GM12878 (cell line): ENCODE measurements around the gene ENG. TPM values are rescaled to one million over a fixed set of nuclear protein-coding genes. Genes with fewer than 3 reads are reported as not detected.

Experiments
- ATAC-seq: fragments of 200-7000 bp; cut with Tn5 transposase; 3 replicates; pipeline ENCODE4 v1.9.1; 2020; ENCODE audit warnings: mild to moderate bottlenecking, moderate library complexity
- BruUV-seq: library from RNA; stranded (reverse); fragments of 400-500 nt; replicated peaks from 2 replicates; lab custom pipeline; 2021; lab: Mats Ljungman, UMichigan
- CTCF ChIA-PET: fragments of 300-600 bp; sonication (Branson Sonifier 250); formaldehyde crosslinking; extraction: SDS; loops from one replicate; lab custom pipeline; 2021; ENCODE audit warnings: inconsistent platforms; lab: Yijun Ruan, JAX
- POLR2A ChIA-PET: fragments of 350-600 bp; formaldehyde crosslinking; extraction: SDS; loops from one replicate; lab custom pipeline; 2021; ENCODE audit warnings: inconsistent platforms; lab: Charles Lee
- RAD21 ChIA-PET: fragments of 300-600 bp; sonication (Branson Sonifier 250); formaldehyde crosslinking; loops from one replicate; lab custom pipeline; 2023; ENCODE audit warnings: antibody characterized with exemption; ENCODE audit not compliant: unreplicated experiment; lab: Charles Lee
- SMC1A ChIA-PET: fragments of 300-600 bp; sonication (Branson Sonifier 250); formaldehyde crosslinking; loops from one replicate; lab custom pipeline; 2023; ENCODE audit not compliant: unreplicated experiment, uncharacterized antibody; lab: Charles Lee
- DNase-seq: peaks from one replicate; pipeline ENCODE4 v3.0.0-alpha.2; 2011; ENCODE audit warnings: low read depth, low spot score
- FAIRE-seq: peaks from 3 replicates; lab custom pipeline; 2011; peaks lifted over from hg19 to GRCh38; lab: Jason Lieb, UNC
- H2AFZ ChIP-seq: 2 replicates; pipeline ENCODE4 v1.6.0; 2011; ENCODE audit warnings: low read depth, low read length, control low read depth; ENCODE audit not compliant: control insufficient read depth
- H3K27ac ChIP-seq: 2 replicates; pipeline ENCODE4 v1.5.1; 2011; ENCODE audit warnings: control low read depth; ENCODE audit not compliant: control insufficient read depth, insufficient read depth
- H3K27me3 ChIP-seq, 2 experiments: replicated peaks in 1 of 2; 2 replicates each; pipeline versions ENCODE4 v1.6.0 to v1.6.1; 2011; ENCODE audit warnings: low read length in 1 of 2; ENCODE audit not compliant: control insufficient read depth in 2 of 2, insufficient read depth in 2 of 2
- H3K36me3 ChIP-seq, 2 experiments: 2 replicates each; pipeline ENCODE4 v1.5.1; 2011; ENCODE audit warnings: low read length in 1 of 2; ENCODE audit not compliant: control insufficient read depth in 2 of 2, insufficient read depth in 2 of 2
- H3K4me1 ChIP-seq: 2 replicates; pipeline ENCODE4 v1.6.1; 2011; ENCODE audit warnings: mild to moderate bottlenecking, low read length, moderate library complexity, mixed read lengths; ENCODE audit not compliant: control insufficient read depth, insufficient read depth
- H3K4me2 ChIP-seq: 2 replicates; pipeline ENCODE4 v1.6.0; 2011; ENCODE audit warnings: control low read depth; ENCODE audit not compliant: control insufficient read depth, insufficient read depth
- H3K4me3 ChIP-seq: fragments of 200-600 bp; sonication (generic); 2 replicates; pipeline ENCODE4 v1.5.1; 2016
- H3K79me2 ChIP-seq: 2 replicates; pipeline ENCODE4 v1.6.0; 2011; ENCODE audit warnings: low read length; ENCODE audit not compliant: control insufficient read depth, insufficient read depth
- H3K9ac ChIP-seq: 2 replicates; pipeline ENCODE4 v1.8.0; 2011; ENCODE audit warnings: low read length, control low read depth, mixed read lengths; ENCODE audit not compliant: control insufficient read depth, insufficient read depth
- H3K9me3 ChIP-seq: replicated peaks from 3 replicates; pipeline ENCODE4 v1.5.1; 2011; ENCODE audit warnings: mild to moderate bottlenecking, low read length; ENCODE audit not compliant: control insufficient read depth, insufficient read depth
- H4K20me1 ChIP-seq: 2 replicates; pipeline ENCODE4 v1.6.0; 2011; ENCODE audit not compliant: control insufficient read depth, insufficient read depth
- BHLHE40 ChIP-seq, 2 experiments: fragments of 450-650 bp in 1 of 2; IDR thresholded peaks; 2 replicates each; pipeline ENCODE4 v1.6.1; 2011 to 2017; ENCODE audit warnings: low read depth in 2 of 2, borderline replicate concordance in 1 of 2, improper control_type of control experiment in 1 of 2, low read length in 1 of 2, mild to moderate bottlenecking in 1 of 2
- CBFB ChIP-seq: IDR thresholded peaks from 2 replicates; pipeline ENCODE4 v1.6.1; 2016; ENCODE audit warnings: antibody characterized with exemption, low read depth
- CHD4 ChIP-seq: fragments of 200-600 bp; sonication (generic); IDR thresholded peaks from 2 replicates; pipeline ENCODE4 v1.6.1; 2016; ENCODE audit warnings: mild to moderate bottlenecking
- EGR1 ChIP-seq, 2 experiments: IDR thresholded peaks; 1 replicate in 1 of 2; 2 replicates in 1 of 2; pipeline ENCODE4 v1.6.1; 2011 to 2012; ENCODE audit warnings: low read depth in 2 of 2, low read length in 2 of 2, borderline replicate concordance in 1 of 2, mild to moderate bottlenecking in 1 of 2, moderate library complexity in 1 of 2
- IKZF2 ChIP-seq, 2 experiments: fragments of 450-650 bp; IDR thresholded peaks; 2 replicates each; pipeline ENCODE4 v1.6.1; 2017; ENCODE audit warnings: mild to moderate bottlenecking in 2 of 2, moderate library complexity in 2 of 2
- IRF4 ChIP-seq: IDR thresholded peaks from 2 replicates; pipeline ENCODE4 v1.6.1; 2011; ENCODE audit warnings: low read depth, low read length
- MEF2A ChIP-seq: IDR thresholded peaks from 2 replicates; pipeline ENCODE4 v1.6.1; 2011; ENCODE audit warnings: low read depth, mild to moderate bottlenecking, low read length, moderate library complexity; ENCODE audit not compliant: insufficient read depth
- MTA2 ChIP-seq: fragments of 450-650 bp; IDR thresholded peaks from 2 replicates; pipeline ENCODE4 v1.6.1; 2016; ENCODE audit warnings: low read depth, mild to moderate bottlenecking, moderate library complexity
- NBN ChIP-seq: fragments of 450-650 bp; IDR thresholded peaks from 2 replicates; pipeline ENCODE4 v1.6.1; 2016
- NR2C2 ChIP-seq: IDR thresholded peaks from 2 replicates; pipeline ENCODE4 v1.6.1; 2011; ENCODE audit warnings: borderline replicate concordance, low read depth; ENCODE audit not compliant: control insufficient read depth, insufficient read length
- RFX5 ChIP-seq: IDR thresholded peaks from 2 replicates; pipeline ENCODE4 v1.6.1; 2011; ENCODE audit warnings: low read depth, low read length, improper control_type of control experiment
- RUNX3 ChIP-seq: IDR thresholded peaks from 2 replicates; pipeline ENCODE4 v1.6.1; 2012; ENCODE audit warnings: low read length, inconsistent platforms
- SMAD5 ChIP-seq: IDR thresholded peaks from 2 replicates; pipeline ENCODE4 v1.6.1; 2016; ENCODE audit warnings: antibody characterized with exemption, low read depth
- SRF ChIP-seq, 2 experiments: IDR thresholded peaks; 2 replicates each; pipeline ENCODE4 v1.6.1; 2011; ENCODE audit warnings: low read depth in 2 of 2, low read length in 2 of 2, mild to moderate bottlenecking in 1 of 2, moderate library complexity in 1 of 2
- ZBTB33 ChIP-seq: fragments of 450-650 bp; IDR thresholded peaks from 2 replicates; pipeline ENCODE4 v1.6.1; 2017; ENCODE audit warnings: mild to moderate bottlenecking
- WGBS: methylation state at CpG from one replicate; pipeline ENCODE4 v1.1.6; 2016; ENCODE audit warnings: low lambda C conversion rate; ENCODE audit not compliant: insufficient replicate concordance, insufficient coverage; ENCODE audit errors: missing lambda C conversion rate; 5-methylcytosine and 5-hydroxymethylcytosine counted together
- in situ Hi-C: fragments of 300-500 bp; cut with MboI; formaldehyde crosslinking; loops from 9 replicates; pipeline ENCODE4 v1.14.3; 2018; ENCODE audit warnings: mixed read lengths
- intact Hi-C: fragments of 100-400 bp; cut with micrococcal nuclease; formaldehyde crosslinking; loops from one replicate; pipeline ENCODE4 v1.14.2; 2022; ENCODE audit not compliant: unreplicated experiment
- polyA plus RNA-seq, 11 experiments: library from polyadenylated mRNA; depleted of rRNA in 4 of 11; unstranded in 6 of 11; stranded (reverse) in 5 of 11; fragments of >200 nt; fragmentation: Nextera tagmentation in 4 of 11; fragmentation: Illumina TruSeq in 1 of 11; extraction: Ambion mirVana in 4 of 11; extraction: Trizol in 1 of 11; gene quantifications; 1 replicate in 1 of 11; 2 replicates in 10 of 11; pipeline versions ENCODE4 v1.2.1 to v1.2.3, GENCODE V29; 2011 to 2016; ENCODE audit warnings: inconsistent platforms in 2 of 11, missing spikeins in 2 of 11, low read depth in 1 of 11
- total RNA-seq, 4 experiments: library from RNA; depleted of rRNA in 3 of 4; stranded (reverse); fragments of >200 nt in 3 of 4; fragmentation: Illumina TruSeq in 1 of 4; extraction: Trizol in 1 of 4; gene quantifications; 2 replicates each; pipeline versions ENCODE4 v1.2.1 to v1.2.3, GENCODE V29; 2013 to 2021

The ENG gene
- total and polyA plus RNA-seq, 10 of the 15 experiments (the other 5 are each of a cell fraction or from before 2014, with no cell fraction given), result 0.14 to 10.1 (median 2.0) TPM

- intact Hi-C loops (no loop called here), in situ Hi-C loops (no loop called here)
- no peak overlapping the region for H3K4me3 ChIP-seq
- FAIRE-seq (no peak), DNase-seq (no peak), ATAC-seq (no peak)
- H3K36me3 ChIP-seq, result no peaks in the 10 kb centered on the region
- no peaks in the 10 kb centered on the region; the same call in 1 of the 2 replicates for H3K4me1 ChIP-seq
- no TSS peak for BruUV-seq
- TF ChIP-seq ZBTB33, result no peak
- no peak for TF ChIP-seq RFX5
- no peak for TF ChIP-seq CBFB
- no peak for TF ChIP-seq RUNX3
- no peak for TF ChIP-seq SRF (IDR thresholded peaks at IDR 0.05; ENCODE audit: low read depth in 2 of 2, low read length in 2 of 2)
- no peak for TF ChIP-seq MEF2A
- TF ChIP-seq IRF4, result no peak
- TF ChIP-seq MTA2, result no peak
- no peak for TF ChIP-seq IKZF2 (IDR thresholded peaks at IDR 0.05)
- TF ChIP-seq SMAD5, result no peak
- TF ChIP-seq BHLHE40 (IDR thresholded peaks at IDR 0.05; ENCODE audit: borderline replicate concordance in 1 of 2, low read depth in 2 of 2, low read length in 1 of 2), result no peak
- no peak for TF ChIP-seq EGR1 (IDR thresholded peaks at IDR 0.05; ENCODE audit: borderline replicate concordance in 1 of 2, low read depth in 2 of 2, low read length in 2 of 2)
- TF ChIP-seq NBN, result no peak
- no peak for TF ChIP-seq NR2C2
- no peak for TF ChIP-seq CHD4
- H3K9ac ChIP-seq, result no peak overlapping the region
- H3K4me2 ChIP-seq, result no peak overlapping the region
- no peaks in the 10 kb centered on the region for H3K27me3 ChIP-seq
- WGBS, result 37% methylated on average over 7 of the region's 7 CpGs
- H2AFZ ChIP-seq, result no peak overlapping the region
- no peaks in the 10 kb centered on the region for H4K20me1 ChIP-seq
- CTCF ChIA-PET, result interaction anchor here (0.7 kb wide), 1 partner anchor 89 kb away, joined by 4 read pairs; no protein-coding TSS in a partner anchor
- H3K79me2 ChIP-seq, result no peaks in the 10 kb centered on the region
- no peak overlapping the region for H3K27ac ChIP-seq
- SMC1A ChIA-PET, result no interaction called here
- no peaks in the 10 kb centered on the region for H3K9me3 ChIP-seq
- POLR2A ChIA-PET, result interaction anchor here (0.7 kb wide), 1 partner anchor 384 kb away, joined by 8 read pairs; no protein-coding TSS in a partner anchor
- RAD21 ChIA-PET, result no interaction called here
Observed at GRCh38 chr9:127832248-127832647, 22.2 kb downstream of the ENG start.
